Dedifferentiated amniotic fluid mesenchymal stem cell (primary cell): ENCODE measurements around the gene GTF3C5.
"Not testable (repeated sequence)": the region's sequence is repeated elsewhere in the genome, so short reads cannot be mapped to it uniquely, and the experiment has no call there.

Experiments used
- DNase-seq: peaks from one replicate; pipeline ENCODE4 v3.0.0-alpha.2; 2016; ENCODE audit errors: extremely low spot score

The GTF3C5 gene

GRCh38 chr9:133055788-133056420 is 25.1 kb downstream of the GTF3C5 start:
- DNase-seq, result no peak

- DNase-seq, result no peak
Measured at GRCh38 chr9:133056533-133056932, 25.7 kb downstream of the GTF3C5 start.

GRCh38 chr9:133057006-133057405 is 26.2 kb downstream of the GTF3C5 start:
- no peak for DNase-seq

- no peak for DNase-seq
Measured at GRCh38 chr9:133057553-133057952, 26.8 kb downstream of the GTF3C5 start.

GRCh38 chr9:133058071-133058470 is 27.3 kb downstream of the GTF3C5 start:
- DNase-seq, result no peak

- DNase-seq, result no peak
Measured at GRCh38 chr9:133058550-133059320, 27.9 kb downstream of the GTF3C5 start.

- DNase-seq, result no peak
Measured at GRCh38 chr9:133059623-133060022, 28.8 kb downstream of the GTF3C5 start.

- DNase-seq, result no peak
Measured at GRCh38 chr9:133060417-133060841, 29.6 kb downstream of the GTF3C5 start.

- DNase-seq, result not testable (repeated sequence)
Measured at GRCh38 chr9:133061019-133061763, 30.4 kb downstream of the GTF3C5 start.

GRCh38 chr9:133061764-133062145 is 31.0 kb downstream of the GTF3C5 start, which contains the start of gene CEL:
TSS of gene CEL (plus strand) at chr9:133061981. CDS start at chr9:133062003, 22 bp downstream.
- DNase-seq, result not testable (repeated sequence)

GRCh38 chr9:133062569-133062968 is 31.8 kb downstream of the GTF3C5 start:
- DNase-seq, result not testable (repeated sequence)

- DNase-seq, result no peak
Measured at GRCh38 chr9:133063159-133063499, 32.3 kb downstream of the GTF3C5 start.

GRCh38 chr9:133063500-133064231 is 32.9 kb downstream of the GTF3C5 start:
- DNase-seq, result no peak

GRCh38 chr9:133064241-133065069 is 33.7 kb downstream of the GTF3C5 start:
- no peak for DNase-seq

- no peak for DNase-seq
Measured at GRCh38 chr9:133065070-133065388, 34.2 kb downstream of the GTF3C5 start.

GRCh38 chr9:133066181-133066983 is 35.6 kb downstream of the GTF3C5 start:
- DNase-seq, result no peak

- DNase-seq, result no peak
Measured at GRCh38 chr9:133067006-133067405, 36.2 kb downstream of the GTF3C5 start.

- DNase-seq, result no peak
Measured at GRCh38 chr9:133067813-133068212, 37.0 kb downstream of the GTF3C5 start.

- not testable (repeated sequence) for DNase-seq
Measured at GRCh38 chr9:133068431-133068830, 37.6 kb downstream of the GTF3C5 start.

GRCh38 chr9:133070500-133070961 is 39.7 kb downstream of the GTF3C5 start:
- not testable (repeated sequence) for DNase-seq
